Measurements from ENCODE around the gene SPI1.

SPI1 gene

DNA sequence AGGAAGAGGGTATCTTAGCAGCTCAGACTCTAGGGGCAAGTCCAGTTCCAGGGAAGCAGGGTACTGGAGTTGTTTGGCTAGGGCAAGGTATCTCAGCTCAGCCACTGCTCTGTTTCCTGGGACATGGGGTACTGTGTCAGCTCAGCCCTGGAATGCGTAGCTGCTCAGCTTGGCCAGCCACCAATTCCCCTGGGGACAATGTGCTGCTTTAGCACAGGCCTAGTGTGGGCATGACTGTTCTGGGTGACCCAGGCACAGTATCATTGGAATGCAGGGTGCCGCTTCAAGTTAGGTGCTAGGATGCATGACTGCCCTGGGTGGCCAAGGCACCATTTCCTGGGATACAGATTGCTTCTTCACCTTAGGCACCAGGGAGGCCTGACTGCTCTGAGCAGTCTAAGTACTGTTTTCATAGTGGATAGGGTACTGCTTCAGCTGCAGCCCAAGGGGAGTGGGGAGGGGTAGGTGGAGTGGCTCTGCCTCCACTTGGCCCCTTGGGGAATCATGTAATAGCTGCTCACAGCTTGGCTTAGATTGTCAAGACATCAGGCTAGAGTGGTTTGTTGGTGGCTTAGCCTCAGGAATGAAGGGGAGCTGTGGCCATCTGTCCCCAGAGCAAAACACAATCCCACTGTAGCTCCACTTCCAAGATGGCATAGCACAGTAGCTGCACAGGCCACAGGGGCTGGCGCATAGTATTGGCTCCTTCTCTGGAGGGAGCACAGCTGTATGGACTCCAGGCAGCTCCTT, 72.4 kb downstream of the SPI1 start:
- no peak overlapping the region for H3K27ac ChIP-seq
- TF ChIP-seq, protein P1, sequence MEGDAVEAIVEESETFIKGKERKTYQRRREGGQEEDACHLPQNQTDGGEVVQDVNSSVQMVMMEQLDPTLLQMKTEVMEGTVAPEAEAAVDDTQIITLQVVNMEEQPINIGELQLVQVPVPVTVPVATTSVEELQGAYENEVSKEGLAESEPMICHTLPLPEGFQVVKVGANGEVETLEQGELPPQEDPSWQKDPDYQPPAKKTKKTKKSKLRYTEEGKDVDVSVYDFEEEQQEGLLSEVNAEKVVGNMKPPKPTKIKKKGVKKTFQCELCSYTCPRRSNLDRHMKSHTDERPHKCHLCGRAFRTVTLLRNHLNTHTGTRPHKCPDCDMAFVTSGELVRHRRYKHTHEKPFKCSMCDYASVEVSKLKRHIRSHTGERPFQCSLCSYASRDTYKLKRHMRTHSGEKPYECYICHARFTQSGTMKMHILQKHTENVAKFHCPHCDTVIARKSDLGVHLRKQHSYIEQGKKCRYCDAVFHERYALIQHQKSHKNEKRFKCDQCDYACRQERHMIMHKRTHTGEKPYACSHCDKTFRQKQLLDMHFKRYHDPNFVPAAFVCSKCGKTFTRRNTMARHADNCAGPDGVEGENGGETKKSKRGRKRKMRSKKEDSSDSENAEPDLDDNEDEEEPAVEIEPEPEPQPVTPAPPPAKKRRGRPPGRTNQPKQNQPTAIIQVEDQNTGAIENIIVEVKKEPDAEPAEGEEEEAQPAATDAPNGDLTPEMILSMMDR (conservative IDR thresholded peaks at IDR 0.05), result no peak
- no peak for TF ChIP-seq ZFX (IDR thresholded peaks at IDR 0.05)

Data from C4-2B (cell line).